Subcutaneous abdominal adipose tissue (tissue), 5 donors: ENCODE data around the gene LPP.

ENCODE experiments used
- H3K27ac ChIP-seq: one replicate; pipeline ENCODE4 v1.7.0; 2013; ENCODE audit warnings: low read depth, mild to moderate bottlenecking, inconsistent platforms, low read length, moderate library complexity
- H3K27me3 ChIP-seq, 5 donors: one replicate each; pipeline ENCODE4 v1.7.0; 2013; ENCODE audit warnings: low read length in 5 of 5, inconsistent platforms in 1 of 5; ENCODE audit not compliant: control insufficient read depth in 5 of 5, insufficient read depth in 4 of 5
- H3K36me3 ChIP-seq, 5 donors: one replicate each; pipeline ENCODE4 v1.7.0; 2013; ENCODE audit warnings: low read length in 5 of 5; ENCODE audit not compliant: control insufficient read depth in 5 of 5, insufficient read depth in 5 of 5
- H3K4me1 ChIP-seq, 5 donors: one replicate each; pipeline ENCODE4 v1.7.0; 2013; ENCODE audit warnings: low read length in 5 of 5, mild to moderate bottlenecking in 3 of 5, moderate library complexity in 1 of 5; ENCODE audit not compliant: control insufficient read depth in 5 of 5, insufficient read depth in 5 of 5
- H3K4me3 ChIP-seq, 5 donors: one replicate each; pipeline ENCODE4 v1.7.0; 2013; ENCODE audit warnings: low read length in 5 of 5, low read depth in 1 of 5
- H3K9ac ChIP-seq, 5 donors: one replicate each; pipeline ENCODE4 v1.7.0; 2013; ENCODE audit warnings: low read length in 5 of 5, mild to moderate bottlenecking in 4 of 5, moderate library complexity in 3 of 5
- H3K9me3 ChIP-seq, 5 donors: one replicate each; pipeline ENCODE4 v1.7.0; 2013; ENCODE audit warnings: low read length in 5 of 5; ENCODE audit not compliant: control insufficient read depth in 5 of 5
- donor health status: healthy.
- donor health status: healthy.
- donor health status: healthy.
- donor health status: healthy.
- donor health status: healthy.

Gene LPP

DNA sequence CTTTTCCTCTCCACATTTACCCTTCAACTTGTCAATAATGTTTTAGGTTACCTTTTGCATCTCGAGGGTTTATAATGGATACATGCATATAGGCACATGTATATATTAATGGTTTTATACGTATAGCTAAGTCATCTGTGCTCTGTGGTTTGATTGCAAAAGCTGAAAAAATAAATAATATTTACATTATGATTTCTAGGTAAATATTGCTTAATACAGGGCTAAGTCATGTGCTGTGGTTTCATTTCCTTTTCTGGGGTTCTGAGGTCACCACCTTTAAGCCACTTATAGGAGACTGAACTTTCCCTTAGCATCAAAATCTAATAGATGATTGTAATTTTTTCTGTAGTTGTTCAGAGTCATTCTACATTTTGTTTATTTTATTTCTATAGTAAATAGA lies 33.1 kb downstream of the LPP start:
- H3K4me1 ChIP-seq: peaks cover 0 to 11% (median 9%) of the 10 kb centered on the region in 5 donors
- H3K27ac ChIP-seq: no peak overlapping the region

DNA sequence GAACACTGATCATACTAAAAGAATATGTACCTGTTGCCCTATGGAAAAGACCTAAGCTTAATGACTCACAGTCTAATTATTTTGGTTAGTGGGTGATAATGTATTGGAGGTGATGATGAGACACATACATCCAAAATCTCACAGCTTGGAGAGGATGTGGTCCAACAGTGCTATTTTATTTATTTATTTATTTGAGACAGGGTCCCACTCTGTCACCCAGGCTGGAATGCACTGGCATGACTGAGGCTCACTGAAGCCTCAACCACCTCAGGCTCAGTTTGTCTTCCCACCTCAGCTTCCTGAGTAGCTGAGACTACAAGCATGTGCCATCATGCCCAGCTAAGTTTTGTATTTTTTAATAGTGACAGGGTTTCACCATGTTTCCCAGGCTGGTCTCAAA lies 35.0 kb downstream of the LPP start:
- peaks cover 0 to 11% (median 10%) of the 10 kb centered on the region in 5 donors for H3K4me1 ChIP-seq
- H3K36me3 ChIP-seq: peaks cover 7 to 15% (median 11%) of the 10 kb centered on the region in 5 donors
- H3K27ac ChIP-seq: no peak overlapping the region
- H3K9me3 ChIP-seq: no peaks in the 10 kb centered on the region
- no peaks in the 10 kb centered on the region for H3K27me3 ChIP-seq
- no peak overlapping the region for H3K9ac ChIP-seq
- H3K4me3 ChIP-seq: no peak overlapping the region

More for the DNA sequence above, 33.1 kb downstream of the LPP start:
- Histone ChIP-seq H3K9ac (no peak overlapping the region), H3K27me3 (no peaks in the 10 kb centered on the region), H3K9me3 (no peaks in the 10 kb centered on the region), H3K4me3 (no peak overlapping the region), H3K36me3 (peaks cover 0 to 9% (median 4%) of the 10 kb centered on the region in 5 donors)

DNA sequence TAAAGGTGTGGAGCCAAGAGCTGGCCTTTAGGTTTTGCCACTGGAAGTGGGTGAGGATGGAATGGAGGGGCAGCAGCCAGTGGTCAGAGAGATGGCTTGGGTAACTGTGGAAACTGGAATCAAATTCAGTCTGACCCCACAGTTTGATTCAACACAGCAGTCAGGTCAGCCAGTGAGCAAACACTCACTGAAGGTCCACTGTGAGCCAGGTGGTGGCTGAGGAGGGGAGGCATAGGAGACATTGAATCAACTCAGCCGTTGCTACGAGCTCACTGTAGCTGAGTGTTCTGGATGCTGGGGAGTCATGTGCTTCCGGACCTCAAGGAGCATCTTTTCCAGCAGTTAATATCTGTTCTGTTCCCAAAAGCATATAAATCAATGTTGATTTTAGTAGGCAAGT lies 37.5 kb downstream of the LPP start:
- peaks cover 0 to 7% (median 5%) of the 10 kb centered on the region in 5 donors for H3K4me1 ChIP-seq
- no peak overlapping the region for H3K4me3 ChIP-seq
- peaks cover 7 to 15% (median 11%) of the 10 kb centered on the region in 5 donors for H3K36me3 ChIP-seq
- no peak overlapping the region for H3K9ac ChIP-seq
- H3K9me3 ChIP-seq: no peaks in the 10 kb centered on the region
- H3K27me3 ChIP-seq: no peaks in the 10 kb centered on the region
- no peak overlapping the region for H3K27ac ChIP-seq

DNA sequence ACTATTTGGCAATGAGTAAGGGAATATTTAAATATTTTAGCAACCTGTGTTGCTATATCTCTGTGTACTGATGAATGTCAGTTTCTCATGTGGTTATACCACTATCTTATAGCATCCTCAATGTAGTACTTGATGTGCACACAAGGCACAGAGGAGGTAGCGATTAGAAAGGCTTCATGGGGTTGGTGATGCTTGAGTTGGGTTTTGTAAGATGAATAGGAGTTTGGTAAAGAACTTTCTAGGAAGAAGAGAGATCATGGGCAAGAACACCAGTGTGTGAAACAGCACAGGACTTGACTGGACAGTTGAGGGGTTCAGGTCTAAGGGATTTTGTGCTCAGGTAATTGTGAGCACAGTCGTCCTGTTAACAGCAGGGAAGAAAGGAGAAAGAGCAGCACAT lies 38.1 kb downstream of the LPP start:
- Histone ChIP-seq H3K4me3 (no peak overlapping the region), H3K36me3 (peaks cover 7 to 15% (median 11%) of the 10 kb centered on the region in 5 donors), H3K4me1 (peaks cover 0 to 12% (median 6%) of the 10 kb centered on the region in 5 donors), H3K27me3 (no peaks in the 10 kb centered on the region), H3K27ac (no peak overlapping the region), H3K9ac (no peak overlapping the region), H3K9me3 (no peaks in the 10 kb centered on the region)

DNA sequence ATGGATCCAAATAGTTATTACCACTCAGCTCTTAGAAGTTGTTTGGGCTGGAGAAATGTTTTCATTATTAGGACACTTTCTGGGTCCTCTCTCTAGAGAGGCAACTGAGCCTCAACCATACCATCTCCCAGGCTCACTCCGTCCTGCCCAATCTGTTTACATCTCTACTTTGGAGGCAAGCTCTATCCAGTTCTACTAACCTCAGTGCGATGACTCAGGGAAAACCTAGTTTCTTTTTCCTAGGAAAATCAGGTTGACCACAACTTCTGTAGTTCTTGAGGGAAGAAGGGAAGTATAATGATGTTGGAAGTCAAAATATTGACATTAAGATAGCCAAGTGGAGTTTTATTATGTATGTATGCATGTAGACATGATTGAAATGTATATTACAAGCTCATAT lies 40.4 kb downstream of the LPP start:
- H3K9ac ChIP-seq: no peak overlapping the region
- no peak overlapping the region for H3K4me3 ChIP-seq
- H3K27ac ChIP-seq: no peak overlapping the region
- H3K36me3 ChIP-seq: peaks cover 6 to 15% (median 11%) of the 10 kb centered on the region in 5 donors
- H3K27me3 ChIP-seq: no peaks in the 10 kb centered on the region
- peaks cover 0 to 20% (median 14%) of the 10 kb centered on the region in 5 donors for H3K4me1 ChIP-seq
- no peaks in the 10 kb centered on the region for H3K9me3 ChIP-seq

DNA sequence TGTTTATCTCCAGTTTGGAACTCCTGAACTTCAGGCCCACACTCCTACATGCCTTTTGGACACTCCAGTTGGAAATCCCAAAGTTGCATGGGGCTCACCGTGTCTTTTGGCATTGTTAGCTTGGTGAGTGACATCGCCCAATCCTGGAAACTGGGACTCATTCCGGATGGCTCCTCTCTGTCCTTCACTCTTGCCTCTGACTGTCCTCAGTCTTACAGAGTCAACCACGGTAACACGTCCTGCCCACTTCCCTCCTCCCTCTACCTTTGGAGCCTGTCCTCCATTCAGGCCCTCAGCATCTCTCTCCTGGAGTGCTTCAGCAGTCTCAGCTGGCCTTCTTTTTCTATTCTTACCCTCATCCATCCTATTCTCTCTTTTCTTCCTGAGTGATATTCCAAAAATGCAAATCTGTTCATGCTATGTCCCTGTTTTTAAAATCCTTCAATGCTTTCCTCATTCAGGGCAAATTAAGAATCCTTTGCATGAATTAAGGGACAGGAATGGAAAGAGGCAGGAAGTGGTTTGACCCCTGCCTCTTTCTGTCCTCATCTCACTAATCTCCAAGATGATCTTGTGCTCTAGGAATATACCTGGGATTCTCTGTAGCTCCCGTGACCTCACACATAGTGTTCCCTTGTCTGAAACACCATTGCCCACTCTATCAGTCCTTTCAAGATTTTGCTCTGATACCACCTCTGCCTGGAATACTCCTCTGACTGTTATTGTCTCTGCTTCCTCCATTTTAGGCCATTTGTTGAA lies 42.5 kb downstream of the LPP start:
- no peak overlapping the region for H3K9ac ChIP-seq
- H3K27me3 ChIP-seq: no peaks in the 10 kb centered on the region
- no peak overlapping the region for H3K27ac ChIP-seq
- peaks cover 0 to 20% (median 16%) of the 10 kb centered on the region in 5 donors for H3K4me1 ChIP-seq
- no peak overlapping the region for H3K4me3 ChIP-seq
- peaks cover 6 to 13% (median 10%) of the 10 kb centered on the region in 5 donors for H3K36me3 ChIP-seq
- H3K9me3 ChIP-seq: no peaks in the 10 kb centered on the region

DNA sequence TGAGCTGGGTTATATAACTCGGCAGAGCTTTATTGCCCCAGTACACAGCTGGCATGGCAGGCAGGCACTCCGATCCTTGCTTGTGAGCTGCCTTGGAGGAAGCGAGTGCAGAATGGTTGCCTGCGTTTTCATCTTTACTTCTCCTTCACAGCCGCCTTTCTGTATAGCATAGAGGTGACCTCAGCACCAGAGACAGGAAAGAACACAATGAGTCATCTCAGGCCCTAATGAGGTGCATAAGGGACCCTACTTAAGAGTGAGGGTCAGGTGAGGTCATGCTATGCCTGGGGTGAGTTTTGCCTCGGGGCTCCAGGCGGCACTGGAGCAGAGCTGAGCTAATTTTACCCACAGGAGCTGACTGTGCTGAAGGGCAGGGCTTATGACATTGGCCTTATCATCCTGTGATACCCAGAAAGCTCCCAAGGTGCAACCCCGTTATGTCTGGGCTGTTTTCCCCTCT lies 43.5 kb downstream of the LPP start:
- Histone ChIP-seq H3K9me3 (no peaks in the 10 kb centered on the region), H3K27me3 (no peaks in the 10 kb centered on the region), H3K4me1 (peaks cover 0 to 20% (median 16%) of the 10 kb centered on the region in 5 donors), H3K27ac (no peak overlapping the region), H3K9ac (no peak overlapping the region), H3K36me3 (peaks cover 6 to 10% (median 8%) of the 10 kb centered on the region in 5 donors), H3K4me3 (no peak overlapping the region)

DNA sequence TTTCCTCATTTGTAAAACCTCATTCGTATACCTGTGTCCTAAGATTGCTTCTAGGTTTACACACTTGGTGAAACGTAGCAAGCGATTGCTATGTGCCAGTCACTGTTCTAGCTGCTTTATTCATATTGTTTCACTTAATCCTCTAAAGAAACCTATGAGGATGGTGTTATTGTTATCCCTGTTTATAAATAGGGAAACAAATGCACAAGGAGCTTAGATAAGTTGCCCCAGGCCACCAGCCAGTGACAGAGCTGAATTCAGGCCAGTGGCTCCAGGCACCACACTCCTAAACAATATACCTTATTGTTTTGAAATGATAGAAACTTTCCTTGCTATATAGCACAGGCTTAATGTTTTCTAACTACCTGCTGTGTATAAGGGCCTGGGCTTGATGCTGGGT lies 44.0 kb downstream of the LPP start:
- no peak overlapping the region for H3K9ac ChIP-seq
- H3K27ac ChIP-seq: no peak overlapping the region
- H3K4me1 ChIP-seq: peaks cover 0 to 20% (median 16%) of the 10 kb centered on the region in 5 donors
- H3K9me3 ChIP-seq: no peaks in the 10 kb centered on the region
- H3K4me3 ChIP-seq: no peak overlapping the region
- no peaks in the 10 kb centered on the region for H3K27me3 ChIP-seq
- H3K36me3 ChIP-seq: peaks cover 2 to 5% (median 3%) of the 10 kb centered on the region in 5 donors

DNA sequence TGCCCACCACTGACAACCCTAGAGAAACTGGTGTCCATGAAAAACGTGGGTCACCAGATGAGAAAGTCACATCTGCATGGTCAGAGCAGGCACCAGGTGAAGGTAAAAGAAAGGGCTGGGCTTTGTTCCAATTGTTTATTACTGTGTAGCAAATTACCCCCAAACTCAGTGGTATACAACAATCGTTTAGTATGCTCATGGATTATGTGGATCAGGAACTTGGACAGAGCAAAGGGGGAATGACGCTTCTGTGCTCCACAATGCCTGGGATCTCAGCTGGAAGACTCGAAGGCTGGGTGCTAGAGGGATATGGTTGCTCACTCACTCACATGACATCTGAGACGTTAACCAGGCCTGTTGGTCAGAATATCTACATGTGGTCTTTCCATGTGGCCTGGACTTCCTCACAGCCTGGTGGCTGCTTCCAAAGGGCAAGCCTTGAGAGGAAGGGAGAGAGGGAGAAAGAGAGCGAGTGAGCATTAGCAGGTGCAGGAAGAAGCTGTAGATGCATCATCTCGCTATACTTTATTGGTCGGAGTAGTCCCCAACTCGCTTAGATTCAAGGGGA lies 44.9 kb downstream of the LPP start:
- H3K4me3 ChIP-seq: no peak overlapping the region
- H3K27ac ChIP-seq: no peak overlapping the region
- no peaks in the 10 kb centered on the region for H3K9me3 ChIP-seq
- peaks cover 0 to 3% (median 0%) of the 10 kb centered on the region in 5 donors for H3K36me3 ChIP-seq
- no peaks in the 10 kb centered on the region for H3K27me3 ChIP-seq
- H3K4me1 ChIP-seq: peaks cover 0 to 20% (median 16%) of the 10 kb centered on the region in 5 donors
- H3K9ac ChIP-seq: no peak overlapping the region

DNA sequence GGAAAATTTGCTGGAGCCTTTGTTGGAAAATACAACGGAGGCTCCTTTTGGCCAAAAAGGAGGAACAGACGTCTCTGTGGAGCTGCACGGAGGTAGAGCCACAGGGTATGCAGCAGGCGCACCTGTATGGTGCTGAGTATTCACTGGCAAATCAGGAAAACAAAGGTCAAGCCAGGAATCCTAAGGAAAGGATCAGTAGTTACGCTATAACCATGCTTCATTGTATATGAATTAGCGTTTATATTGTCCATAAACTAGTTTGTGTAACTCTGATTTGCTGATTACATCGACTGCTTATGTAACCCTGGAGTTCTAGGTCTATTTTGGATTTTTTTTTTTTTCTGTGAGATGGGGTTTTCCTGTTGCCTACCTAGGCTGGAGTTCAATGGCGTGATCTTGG lies 45.4 kb downstream of the LPP start:
- Histone ChIP-seq H3K27ac (no peak overlapping the region), H3K9ac (no peak overlapping the region), H3K36me3 (peaks cover 0 to 3% (median 0%) of the 10 kb centered on the region in 5 donors), H3K9me3 (no peaks in the 10 kb centered on the region), H3K4me1 (peaks cover 0 to 22% (median 19%) of the 10 kb centered on the region in 5 donors), H3K27me3 (no peaks in the 10 kb centered on the region), H3K4me3 (no peak overlapping the region)
